Measurements from ENCODE around the gene VPS13D. TPM values are rescaled to one million over a fixed set of nuclear protein-coding genes. Genes with fewer than 3 reads are reported as not detected.
A peak's percentile ranks its signal among the peaks of the same experiment; 100 is the strongest.
"Not testable (repeated sequence)": the region's sequence is repeated elsewhere in the genome, so short reads cannot be mapped to it uniquely, and the experiment has no call there.

VPS13D gene
- total RNA-seq, 2 donors from 2014 or later: 63.5 to 67.6 TPM

GRCh38 chr1:12450756-12451559 is 221.1 kb downstream of the VPS13D start:
- peaks cover 53% of the 10 kb centered on the region for H3K4me1 Mint-ChIP-seq
- peak overlapping the region; percentile 69 for H3K4me3 Mint-ChIP-seq
- DNase-seq (no peak), ATAC-seq (no peak)
- peak overlapping the region; percentile 93 for H3K27ac Mint-ChIP-seq
- H3K9me3 ChIP-seq (ENCODE audit: control insufficient read depth, low read length, poor library complexity, severe bottlenecking): no peaks in the 10 kb centered on the region
- H3K36me3 Mint-ChIP-seq (ENCODE audit: low read depth): no peaks in the 10 kb centered on the region
- H3K27me3 Mint-ChIP-seq: no peaks in the 10 kb centered on the region

- Mint-ChIP-seq H3K4me1 (peaks cover 52% of the 10 kb centered on the region), H3K4me3 (no peak overlapping the region), H3K27me3 (no peaks in the 10 kb centered on the region), H3K27ac (no peak overlapping the region), H3K36me3 (ENCODE audit: low read depth) (peaks cover under 1% of the 10 kb centered on the region)
- H3K9me3 ChIP-seq (ENCODE audit: control insufficient read depth, low read length, poor library complexity, severe bottlenecking): no peaks in the 10 kb centered on the region
- DNase-seq (no peak), ATAC-seq (no peak)
Observed at GRCh38 chr1:12451560-12451900, 221.7 kb downstream of the VPS13D start.

- no peak overlapping the region for H3K4me3 Mint-ChIP-seq
Observed at GRCh38 chr1:12452262-12452661, 222.4 kb downstream of the VPS13D start.

GRCh38 chr1:12453400-12454343 is 223.8 kb downstream of the VPS13D start:
- Mint-ChIP-seq H3K27me3 (no peaks in the 10 kb centered on the region), H3K4me3 (no peak overlapping the region), H3K4me1 (peaks cover 46% of the 10 kb centered on the region), H3K36me3 (ENCODE audit: low read depth) (peaks cover 6% of the 10 kb centered on the region), H3K27ac (peak overlapping the region; percentile 63)
- ATAC-seq (no peak), DNase-seq (no peak)
- no peaks in the 10 kb centered on the region for H3K9me3 ChIP-seq (ENCODE audit: control insufficient read depth, low read length, poor library complexity, severe bottlenecking)

More at GRCh38 chr1:12452262-12452661, 222.4 kb downstream of the VPS13D start:
- no peaks in the 10 kb centered on the region for H3K9me3 ChIP-seq (ENCODE audit: control insufficient read depth, low read length, poor library complexity, severe bottlenecking)
- Mint-ChIP-seq H3K27ac (peak overlapping the region; percentile 63), H3K27me3 (no peaks in the 10 kb centered on the region), H3K36me3 (ENCODE audit: low read depth) (peaks cover 5% of the 10 kb centered on the region), H3K4me1 (peaks cover 54% of the 10 kb centered on the region)
- DNase-seq (no peak), ATAC-seq (no peak)

GRCh38 chr1:12454406-12455391 is 224.9 kb downstream of the VPS13D start:
- peaks cover 7% of the 10 kb centered on the region for H3K36me3 Mint-ChIP-seq (ENCODE audit: low read depth)
- no peaks in the 10 kb centered on the region for H3K9me3 ChIP-seq (ENCODE audit: control insufficient read depth, low read length, poor library complexity, severe bottlenecking)
- H3K27me3 Mint-ChIP-seq: no peaks in the 10 kb centered on the region
- ATAC-seq (no peak), DNase-seq (no peak)
- H3K4me1 Mint-ChIP-seq: peaks cover 36% of the 10 kb centered on the region
- no peak overlapping the region for H3K4me3 Mint-ChIP-seq
- peak overlapping the region; percentile 63 for H3K27ac Mint-ChIP-seq

GRCh38 chr1:12456081-12456480 is 226.3 kb downstream of the VPS13D start:
- H3K4me3 Mint-ChIP-seq, H3K27me3 Mint-ChIP-seq: not testable (repeated sequence)

GRCh38 chr1:12456979-12457378 is 227.1 kb downstream of the VPS13D start:
- Mint-ChIP-seq H3K4me1 (peaks cover 27% of the 10 kb centered on the region), H3K36me3 (ENCODE audit: low read depth) (peaks cover 11% of the 10 kb centered on the region), H3K27me3 (no peaks in the 10 kb centered on the region), H3K27ac (no peak overlapping the region), H3K4me3 (no peak overlapping the region)
- ATAC-seq: no peak
- no peak for DNase-seq
- no peaks in the 10 kb centered on the region for H3K9me3 ChIP-seq (ENCODE audit: control insufficient read depth, low read length, poor library complexity, severe bottlenecking)

More at GRCh38 chr1:12456081-12456480, 226.3 kb downstream of the VPS13D start:
- not testable (repeated sequence) for H3K9me3 ChIP-seq (ENCODE audit: control insufficient read depth, low read length, poor library complexity, severe bottlenecking); ATAC-seq; DNase-seq; H3K27ac Mint-ChIP-seq
- peaks cover 11% of the 10 kb centered on the region for H3K36me3 Mint-ChIP-seq (ENCODE audit: low read depth)
- H3K4me1 Mint-ChIP-seq: peaks cover 27% of the 10 kb centered on the region

- ATAC-seq: no peak
- no peaks in the 10 kb centered on the region for H3K9me3 ChIP-seq (ENCODE audit: control insufficient read depth, low read length, poor library complexity, severe bottlenecking)
- Mint-ChIP-seq H3K27me3 (no peaks in the 10 kb centered on the region), H3K27ac (no peak overlapping the region), H3K36me3 (ENCODE audit: low read depth) (peaks cover 13% of the 10 kb centered on the region), H3K4me1 (peaks cover 30% of the 10 kb centered on the region), H3K4me3 (no peak overlapping the region)
- no peak for DNase-seq
Observed at GRCh38 chr1:12457771-12458170, 227.9 kb downstream of the VPS13D start.

- Mint-ChIP-seq H3K4me1 (peaks cover 27% of the 10 kb centered on the region), H3K27me3 (no peaks in the 10 kb centered on the region), H3K27ac (peak overlapping the region; percentile 3), H3K36me3 (ENCODE audit: low read depth) (peaks cover 19% of the 10 kb centered on the region), H3K4me3 (no peak overlapping the region)
- H3K9me3 ChIP-seq (ENCODE audit: control insufficient read depth, low read length, poor library complexity, severe bottlenecking): no peaks in the 10 kb centered on the region
- DNase-seq: no peak
- ATAC-seq: no peak
Observed at GRCh38 chr1:12458571-12458970, 228.7 kb downstream of the VPS13D start.

- Mint-ChIP-seq H3K27ac (no peak overlapping the region), H3K36me3 (ENCODE audit: low read depth) (peaks cover 20% of the 10 kb centered on the region), H3K27me3 (no peaks in the 10 kb centered on the region), H3K4me3 (no peak overlapping the region), H3K4me1 (peaks cover 18% of the 10 kb centered on the region)
- no peak for DNase-seq
- no peak for ATAC-seq
- no peaks in the 10 kb centered on the region for H3K9me3 ChIP-seq (ENCODE audit: control insufficient read depth, low read length, poor library complexity, severe bottlenecking)
Observed at GRCh38 chr1:12460121-12460520, 230.3 kb downstream of the VPS13D start.

- H3K4me1 Mint-ChIP-seq: peaks cover 16% of the 10 kb centered on the region
- no peak overlapping the region for H3K4me3 Mint-ChIP-seq
- peaks cover 23% of the 10 kb centered on the region for H3K36me3 Mint-ChIP-seq (ENCODE audit: low read depth)
- no peaks in the 10 kb centered on the region for H3K27me3 Mint-ChIP-seq
- H3K27ac Mint-ChIP-seq: no peak overlapping the region
- H3K9me3 ChIP-seq (ENCODE audit: control insufficient read depth, low read length, poor library complexity, severe bottlenecking): no peaks in the 10 kb centered on the region
- DNase-seq (no peak), ATAC-seq (no peak)
Observed at GRCh38 chr1:12460911-12461621, 231.2 kb downstream of the VPS13D start.

- no peak overlapping the region for H3K27ac Mint-ChIP-seq
- H3K4me3 Mint-ChIP-seq: no peak overlapping the region
- H3K4me1 Mint-ChIP-seq: peaks cover 14% of the 10 kb centered on the region
- no peaks in the 10 kb centered on the region for H3K9me3 ChIP-seq (ENCODE audit: control insufficient read depth, low read length, poor library complexity, severe bottlenecking)
- H3K36me3 Mint-ChIP-seq (ENCODE audit: low read depth): peaks cover 21% of the 10 kb centered on the region
- ATAC-seq: no peak
- no peaks in the 10 kb centered on the region for H3K27me3 Mint-ChIP-seq
- DNase-seq: no peak
Observed at GRCh38 chr1:12461754-12462153, 231.9 kb downstream of the VPS13D start.
